NCI-H2081 (cell line): ENCODE measurements around the gene GRK3.

Experiments
- DNase-seq, 2 experiments: peaks; one replicate each; lab custom pipeline; 2025; lab: John Stamatoyannopoulos, UW

Gene GRK3

DNA sequence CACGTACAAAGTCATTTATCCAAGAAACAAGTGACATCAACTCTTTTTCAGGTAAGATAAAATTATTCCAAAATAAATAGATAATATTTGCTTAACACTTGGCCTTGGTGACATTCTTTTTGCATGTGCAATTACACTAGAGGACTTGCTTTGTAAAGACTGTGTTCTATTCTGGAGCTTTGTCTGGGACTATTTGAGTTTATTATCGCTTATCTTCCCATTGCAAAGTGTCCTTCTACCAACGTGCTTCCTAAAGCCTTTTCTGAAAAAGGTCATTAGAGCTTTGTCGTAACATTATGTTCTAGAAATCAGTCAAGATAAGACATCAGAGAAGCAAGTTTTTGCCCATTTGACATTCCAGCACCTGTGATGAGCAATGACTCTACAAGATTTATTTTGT is 99.2 kb downstream of the GRK3 start:
- no peak for DNase-seq

DNA sequence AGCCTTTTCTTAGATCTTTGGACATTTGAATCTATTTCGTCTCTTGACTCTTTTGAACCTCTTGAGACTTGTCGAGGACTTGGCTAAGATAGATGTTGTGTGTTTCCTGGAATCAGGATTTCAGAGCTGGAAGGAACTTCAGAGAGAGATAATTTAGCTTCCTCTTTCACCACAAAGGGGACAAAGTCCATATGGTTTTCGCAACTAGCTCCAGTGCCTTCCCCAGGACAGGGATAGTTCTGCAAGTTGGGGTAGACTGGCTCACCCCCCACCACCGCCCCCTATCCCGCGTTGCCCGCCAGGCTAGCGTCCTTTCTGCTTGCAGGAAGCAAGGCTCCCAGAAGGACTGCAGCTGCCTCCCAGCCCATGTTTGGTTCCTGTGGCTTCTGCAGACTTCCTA is 101.8 kb downstream of the GRK3 start:
- DNase-seq, result no peak

DNA sequence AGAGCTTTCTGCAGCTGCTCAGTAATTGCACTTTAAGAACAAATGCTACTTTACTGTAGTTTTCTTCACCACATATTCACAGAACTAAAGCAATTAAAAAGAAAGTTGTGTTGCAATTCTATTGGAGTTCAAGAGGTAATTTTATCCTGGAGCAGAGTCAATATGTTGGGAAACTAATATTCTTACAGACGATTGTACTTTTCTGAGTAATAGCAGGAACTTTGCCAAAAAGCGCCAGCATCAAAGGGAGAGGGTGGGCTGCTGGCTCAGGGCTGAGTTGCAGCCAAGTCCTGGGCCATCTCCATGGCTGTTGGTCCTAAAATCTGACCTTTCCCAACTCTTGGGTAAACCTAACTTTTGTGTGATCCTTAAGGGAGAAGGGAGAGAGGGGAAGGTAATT is 104.0 kb downstream of the GRK3 start:
- DNase-seq, result no peak

DNA sequence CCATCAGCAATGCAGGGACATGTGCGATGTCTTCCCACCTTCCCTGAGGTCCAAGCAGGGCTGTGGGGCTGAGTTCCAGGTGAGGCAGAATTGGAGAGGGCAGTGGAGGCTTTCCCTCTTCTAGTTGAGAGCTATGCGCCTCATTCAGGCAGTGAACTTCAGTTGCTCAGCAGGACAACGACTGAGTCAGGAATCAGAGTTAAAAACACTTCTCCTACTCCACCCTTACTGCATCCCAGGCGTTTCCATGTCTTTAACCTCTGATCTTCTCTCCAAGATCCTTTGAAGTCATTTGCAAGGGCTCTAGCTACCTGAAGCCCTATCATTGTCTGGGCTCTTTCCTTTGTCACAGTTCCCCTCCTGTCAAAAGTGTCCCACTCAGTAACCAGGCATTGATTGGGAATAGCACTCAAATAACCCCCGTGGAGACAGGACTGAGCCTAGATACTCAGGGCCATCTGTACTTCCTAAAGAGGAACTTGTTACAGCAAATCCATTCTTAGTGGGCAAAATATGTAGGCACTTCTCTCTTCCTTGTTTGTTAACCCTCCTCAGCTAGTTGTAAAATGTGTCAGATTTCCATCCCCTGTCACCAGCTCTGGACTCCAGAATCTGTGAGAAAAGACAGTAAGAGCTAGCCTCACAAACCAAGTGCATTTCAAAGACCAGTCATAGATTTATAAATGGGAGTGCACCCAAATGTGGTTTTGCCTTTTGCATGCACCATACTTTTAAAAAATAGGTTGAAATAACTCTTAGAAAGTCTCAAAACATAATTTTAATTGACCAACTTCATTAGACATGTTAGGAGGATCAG is 105.0 kb downstream of the GRK3 start:
- no peak for DNase-seq

DNA sequence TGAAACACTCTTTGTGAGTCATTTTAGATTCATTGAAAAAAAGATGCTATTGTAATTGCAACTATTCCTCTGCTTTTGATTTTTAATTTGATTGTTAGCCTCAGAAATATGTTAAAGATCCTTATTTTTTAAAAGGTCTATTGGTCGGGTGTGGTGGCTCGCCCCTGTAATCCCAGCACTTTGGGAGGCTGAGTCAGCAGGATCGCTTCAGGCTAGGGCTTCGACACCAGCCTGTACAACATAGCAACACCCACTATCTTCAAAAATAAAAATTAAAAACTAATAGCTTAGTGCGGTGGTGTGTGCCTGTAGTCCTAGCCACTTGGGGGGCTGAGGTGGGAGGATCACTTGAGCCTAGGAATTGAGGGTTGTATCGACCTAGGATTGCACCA is 105.6 kb downstream of the GRK3 start:
- DNase-seq, result no peak

DNA sequence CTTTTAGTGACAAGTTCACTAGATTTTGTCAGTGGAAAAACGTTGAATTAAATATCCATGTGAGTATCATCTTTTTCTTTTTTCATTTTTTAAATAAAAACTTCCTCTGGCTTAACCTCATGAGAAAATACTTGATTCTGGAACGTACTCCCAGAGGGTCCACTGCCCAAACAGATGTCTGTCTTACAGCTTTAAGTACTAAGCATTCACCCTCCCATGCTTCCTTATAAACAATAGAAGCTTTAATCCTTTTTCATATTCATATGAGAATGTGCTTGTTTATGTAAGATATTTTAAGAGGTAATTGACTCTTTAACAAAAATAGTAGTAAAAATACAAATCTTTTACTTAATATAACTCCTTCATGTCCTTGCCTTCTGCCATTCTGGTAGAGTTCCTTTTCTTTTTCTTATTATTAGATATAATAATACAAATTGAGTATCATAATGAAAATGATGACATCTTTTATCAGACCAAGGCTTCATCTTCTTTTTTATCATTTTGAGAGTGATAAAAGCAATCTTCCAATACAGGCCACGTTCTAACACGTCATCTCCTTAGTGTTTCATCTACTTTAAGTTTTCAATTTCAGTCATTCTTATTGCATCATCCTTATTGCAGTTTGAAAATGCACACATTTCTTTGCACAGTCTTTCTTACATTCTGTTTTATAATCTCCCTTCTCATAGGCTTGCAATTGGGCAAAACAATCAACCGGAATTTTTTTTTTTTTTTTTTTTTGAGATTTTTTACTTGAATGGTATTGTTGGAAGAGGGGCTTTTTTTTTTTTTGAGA is 108.0 kb downstream of the GRK3 start:
- DNase-seq, result no peak

DNA sequence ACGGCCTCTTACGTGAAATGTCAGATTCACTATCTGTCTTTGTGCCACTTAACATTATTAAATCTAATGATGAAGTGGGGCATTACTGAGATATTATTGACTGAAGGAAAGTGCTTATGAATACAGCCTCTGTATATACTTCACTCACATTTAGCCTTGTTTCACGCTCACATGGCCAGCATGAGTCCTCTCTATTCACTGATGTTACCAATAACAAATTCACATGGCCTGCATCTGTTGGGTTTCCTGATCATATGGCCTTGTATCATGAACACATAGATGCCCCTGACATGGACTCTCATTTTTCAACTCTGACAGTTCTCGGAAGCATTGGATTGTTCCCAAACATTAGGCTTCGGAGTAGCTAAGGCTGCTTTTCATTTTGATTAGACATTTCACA is 109.2 kb downstream of the GRK3 start:
- DNase-seq, result no peak

DNA sequence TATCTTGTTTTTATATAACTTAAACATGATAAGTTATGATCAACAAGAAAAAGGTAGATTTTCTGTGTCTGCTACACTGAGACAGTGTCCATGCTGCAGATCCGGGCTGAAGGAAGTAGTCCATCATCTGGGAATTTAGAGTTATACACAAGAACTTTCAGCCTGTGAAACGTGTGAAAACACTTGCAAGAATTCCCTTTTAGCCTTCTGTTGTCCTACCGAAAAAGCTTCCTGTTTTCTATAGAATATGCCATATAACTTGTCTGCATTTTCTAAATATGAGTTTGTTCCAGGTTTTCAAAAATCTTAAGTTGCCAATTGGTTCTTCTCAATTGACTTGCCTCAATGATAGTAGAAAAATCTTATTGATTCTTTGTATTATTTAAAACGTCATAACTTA is 113.2 kb downstream of the GRK3 start:
- no peak for DNase-seq

DNA sequence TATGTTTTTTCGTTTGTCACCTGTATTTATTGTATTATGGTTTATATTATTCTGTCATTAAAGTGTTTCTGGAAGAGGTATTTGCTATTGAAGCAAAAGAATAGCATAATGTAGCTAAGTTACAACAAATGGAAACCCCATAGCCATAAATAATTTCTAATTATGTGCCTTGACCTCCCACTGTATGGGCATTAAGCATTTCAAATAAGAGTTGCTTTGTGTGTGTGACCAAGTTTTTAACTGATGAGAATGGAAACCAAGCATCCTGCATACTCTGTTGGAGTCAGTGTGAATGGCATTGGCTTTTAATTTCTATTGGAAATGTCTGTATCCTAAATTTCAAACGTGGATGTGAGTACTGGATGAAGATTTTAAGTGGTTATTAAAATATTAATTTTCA is 115.6 kb downstream of the GRK3 start:
- DNase-seq, result no peak

DNA sequence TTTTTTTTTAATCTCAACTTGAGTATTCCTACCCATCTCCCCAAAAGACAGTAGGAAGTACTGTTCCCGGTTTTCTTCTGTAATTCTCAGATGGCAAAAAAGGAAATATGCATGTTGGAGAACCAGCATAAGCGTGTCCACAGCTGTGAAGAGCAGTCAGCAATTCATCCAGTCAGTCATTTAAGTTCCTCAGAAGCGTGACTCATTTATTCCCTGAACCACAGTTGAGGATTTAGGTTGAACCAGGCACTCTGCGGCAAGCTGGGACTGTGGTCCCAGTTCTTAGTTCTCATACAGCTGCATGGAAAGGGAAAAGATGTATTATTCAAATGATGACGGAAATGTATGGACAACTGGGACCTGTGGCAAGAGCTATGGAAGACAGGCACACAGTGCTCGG is 116.5 kb downstream of the GRK3 start:
- DNase-seq, result no peak

DNA sequence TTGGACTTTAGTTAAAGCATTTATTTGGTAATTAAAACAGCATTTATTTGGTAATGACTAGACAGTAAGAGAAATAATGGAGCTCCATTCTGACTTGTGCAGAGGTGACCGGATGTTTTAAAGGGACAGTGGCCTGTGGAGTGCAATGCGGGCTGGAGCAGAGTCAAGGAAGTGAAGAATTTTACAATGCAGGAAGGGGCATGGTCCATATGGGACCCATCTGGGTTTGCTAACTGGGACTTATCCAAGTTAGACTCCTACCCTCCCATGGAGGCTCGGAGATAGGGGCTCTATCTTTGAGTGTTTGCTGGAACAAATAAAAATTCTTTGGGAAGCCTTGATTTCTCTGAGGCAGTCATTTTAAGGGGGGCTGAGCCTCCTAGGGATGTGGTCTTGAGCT is 117.6 kb downstream of the GRK3 start:
- no peak for DNase-seq

DNA sequence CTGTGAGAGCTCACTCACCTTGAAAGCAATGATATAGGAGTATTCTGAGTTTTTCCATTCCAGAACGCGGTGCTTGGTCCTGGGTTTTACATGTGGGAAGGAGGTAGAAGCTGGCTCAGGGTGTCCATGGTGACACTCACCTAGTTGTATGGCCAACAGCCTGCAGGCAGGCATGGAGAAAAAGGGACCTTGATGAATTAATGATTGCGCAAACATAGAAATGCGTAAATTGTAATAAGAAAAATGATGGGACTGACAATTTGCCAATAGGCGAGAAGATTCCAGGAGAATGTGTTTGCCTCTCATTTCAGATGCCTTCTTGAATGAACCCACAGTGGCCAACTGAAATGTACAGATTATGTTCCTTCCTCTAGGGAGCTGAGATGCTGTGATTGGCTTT is 124.2 kb downstream of the GRK3 start:
- no peak for DNase-seq

DNA sequence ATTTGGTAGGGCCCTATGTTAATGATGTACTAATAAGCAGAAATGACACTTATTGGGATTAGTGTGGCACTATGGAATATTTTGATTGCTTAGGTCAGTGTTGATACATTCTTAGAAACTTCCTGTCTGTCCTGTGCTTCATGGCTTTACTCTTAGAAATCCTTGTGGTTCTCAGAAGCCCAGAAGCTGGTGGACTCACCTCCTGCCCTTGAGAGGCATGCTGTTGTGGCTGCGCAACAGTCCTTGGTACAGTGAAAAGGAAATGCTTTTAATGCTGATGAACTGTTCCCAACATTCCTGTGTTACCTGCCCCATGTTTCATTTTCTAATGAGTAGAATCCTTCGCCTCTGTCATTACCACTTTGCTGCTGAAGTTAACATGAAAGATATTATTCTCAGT is 125.2 kb downstream of the GRK3 start:
- no peak for DNase-seq

DNA sequence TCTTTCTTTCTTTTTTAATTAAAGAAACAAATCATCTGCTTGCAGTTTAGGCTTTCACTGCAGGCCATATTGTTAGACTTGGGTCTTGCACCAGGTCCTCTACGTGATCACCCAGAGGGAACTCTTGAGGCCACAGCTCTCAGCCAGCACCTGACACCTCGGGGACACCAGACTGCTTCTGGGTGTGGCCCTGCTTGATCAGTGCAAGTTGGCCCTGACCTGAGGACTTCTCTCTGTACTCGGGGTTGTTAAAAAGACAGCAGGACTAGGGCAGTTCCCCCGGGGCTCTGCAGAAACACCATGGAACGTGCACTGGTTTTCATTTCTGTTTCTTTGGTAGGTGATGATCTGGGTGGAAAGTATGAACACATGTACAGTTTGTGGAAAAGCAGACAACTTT is 126.3 kb downstream of the GRK3 start:
- no peak for DNase-seq

DNA sequence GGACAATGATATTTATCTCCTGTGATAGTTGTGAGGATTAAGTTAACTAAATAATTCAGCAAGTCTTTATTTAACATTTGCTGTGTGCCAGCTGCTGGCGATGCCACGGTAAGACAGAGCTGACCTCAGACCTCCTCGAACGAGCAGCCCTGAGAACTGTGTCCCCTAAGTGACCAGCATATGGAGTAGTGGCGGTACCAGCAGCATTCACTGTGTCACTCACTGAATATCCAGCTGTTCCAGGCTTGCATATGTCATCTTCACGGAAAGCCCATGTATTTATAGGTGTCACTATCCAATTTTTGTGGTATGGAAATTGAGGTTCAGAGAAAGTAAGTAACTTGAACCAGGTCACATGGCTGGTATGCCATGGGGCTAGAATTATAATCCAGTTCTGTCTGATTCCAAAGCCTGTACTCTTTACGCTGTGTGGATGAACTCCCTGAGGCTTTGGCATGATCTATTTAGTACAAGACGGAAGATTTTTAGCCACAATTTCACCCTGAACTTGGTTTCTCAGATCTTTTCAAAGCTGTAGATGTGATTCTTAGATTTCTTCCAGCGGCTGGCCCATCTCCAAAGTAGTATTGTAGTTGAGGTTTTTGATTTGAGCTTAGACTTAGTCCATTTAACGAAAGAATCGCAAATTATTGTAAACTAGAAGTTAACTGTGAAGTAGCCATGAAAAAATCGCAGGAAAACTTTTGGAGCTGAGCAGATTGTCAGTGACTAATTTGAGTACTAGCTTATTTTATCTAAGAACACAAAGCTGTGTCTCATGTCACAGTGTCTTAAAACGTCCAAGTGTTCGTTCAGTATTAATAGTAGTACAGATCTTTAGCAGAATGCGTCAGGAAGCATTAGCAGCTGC is 128.2 kb downstream of the GRK3 start:
- no peak for DNase-seq

DNA sequence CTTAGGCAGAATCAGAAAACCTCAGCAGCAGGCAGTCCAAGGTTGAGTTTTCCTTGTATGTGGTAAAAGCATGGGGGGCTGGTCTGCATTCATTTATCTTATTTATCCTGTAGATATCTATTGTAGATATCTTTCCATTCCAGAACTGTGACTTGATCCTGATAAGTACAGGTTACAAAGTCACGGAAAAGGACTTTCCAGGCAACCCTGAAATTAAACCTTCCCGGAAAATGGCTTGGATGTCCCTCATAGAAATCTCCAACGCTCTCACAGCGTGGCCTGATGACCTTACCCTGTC is 128.7 kb downstream of the GRK3 start:
- DNase-seq, result no peak

DNA sequence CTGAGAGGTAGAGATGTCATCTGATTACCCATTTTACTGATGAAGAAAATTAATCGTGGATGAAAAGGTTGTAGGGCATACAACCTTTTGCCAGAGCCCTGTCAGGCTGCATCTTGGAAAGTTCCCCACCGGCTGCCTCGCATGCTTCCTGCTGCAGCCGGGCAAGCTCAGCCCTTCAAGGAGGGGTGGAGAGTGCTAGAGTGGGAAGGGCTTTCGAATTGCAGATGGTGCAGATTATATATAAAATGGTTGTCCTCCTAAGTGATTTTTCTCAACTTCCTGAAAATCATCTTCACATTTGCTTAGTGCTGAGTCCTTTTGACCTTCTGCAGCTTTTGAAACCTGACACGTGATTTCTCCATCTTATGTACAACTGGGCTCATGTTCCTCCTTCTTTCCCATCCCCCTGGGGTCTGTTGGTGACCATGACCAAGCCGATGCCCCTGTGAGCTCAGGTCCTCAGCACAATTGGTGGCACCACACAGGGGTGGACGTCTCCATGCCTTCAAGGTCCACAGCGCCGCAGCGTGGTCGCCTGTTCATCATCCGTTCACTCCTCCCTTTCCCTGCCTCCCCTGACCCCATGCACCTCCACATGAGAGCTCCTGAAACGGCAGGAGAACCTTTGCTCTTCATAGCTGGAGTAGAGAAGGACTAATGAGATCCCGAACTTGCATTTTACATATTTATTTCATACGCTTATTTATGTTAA is 129.9 kb downstream of the GRK3 start:
- no peak for DNase-seq

DNA sequence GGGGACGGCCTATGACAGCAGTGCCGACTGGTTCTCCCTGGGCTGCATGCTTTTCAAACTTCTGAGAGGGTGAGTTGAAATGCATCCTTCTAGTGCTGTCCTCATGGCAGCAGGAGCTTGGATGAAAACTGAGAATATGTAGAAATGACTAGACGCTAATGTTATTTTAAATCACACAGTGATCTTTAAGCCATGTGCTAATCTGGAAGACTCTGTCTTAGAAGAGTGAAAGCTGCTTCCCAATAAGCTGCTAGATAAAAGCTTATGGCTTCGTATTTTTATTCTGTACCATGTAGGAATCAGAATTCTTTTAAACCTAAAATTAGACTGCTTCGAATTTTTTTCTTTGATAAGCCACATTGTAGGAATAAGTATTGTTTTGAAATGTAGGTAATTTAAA is 130.7 kb downstream of the GRK3 start:
- no peak for DNase-seq

DNA sequence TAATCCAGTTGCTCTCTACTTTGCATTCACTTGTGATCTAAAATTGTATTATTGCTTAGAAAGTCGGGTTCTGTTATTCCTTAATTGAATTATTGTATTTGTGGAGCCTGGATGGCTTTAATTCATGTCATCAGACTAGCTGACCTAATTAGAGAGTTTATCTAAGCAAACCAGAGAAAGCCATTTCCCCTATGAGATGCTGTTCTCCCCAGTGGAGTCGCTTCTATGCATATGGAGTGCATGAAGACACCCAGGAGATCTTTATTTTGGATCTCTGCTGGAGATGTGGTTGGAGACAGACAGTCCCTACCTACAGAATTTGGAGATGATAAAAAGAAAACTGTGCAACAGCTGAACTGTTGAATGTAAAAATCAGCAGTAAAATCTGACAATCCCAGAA is 132.3 kb downstream of the GRK3 start:
- DNase-seq, result no peak

DNA sequence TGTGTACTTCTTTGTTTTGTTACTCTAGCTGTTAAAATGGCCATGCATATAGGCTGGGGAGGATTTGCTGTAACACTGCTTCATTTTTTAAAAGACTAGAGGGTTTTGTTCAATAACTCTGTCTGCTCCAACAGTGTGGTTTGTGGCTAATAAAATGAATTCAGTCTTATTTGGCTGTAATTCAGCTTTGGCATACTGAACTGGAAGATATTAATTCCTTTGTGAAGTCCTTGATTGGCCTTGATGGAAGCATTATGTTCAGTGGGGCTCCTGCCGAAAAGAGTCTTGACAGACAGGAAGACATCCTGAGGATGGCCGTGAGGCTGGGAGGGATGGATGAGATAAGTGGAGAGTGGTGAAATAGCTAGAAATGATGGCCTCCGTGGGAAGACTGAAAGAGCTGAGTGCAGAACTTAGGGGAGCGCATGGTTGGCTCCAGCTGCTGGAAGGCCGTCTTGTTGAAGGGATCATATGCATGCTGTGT is 132.7 kb downstream of the GRK3 start:
- no peak for DNase-seq

DNA sequence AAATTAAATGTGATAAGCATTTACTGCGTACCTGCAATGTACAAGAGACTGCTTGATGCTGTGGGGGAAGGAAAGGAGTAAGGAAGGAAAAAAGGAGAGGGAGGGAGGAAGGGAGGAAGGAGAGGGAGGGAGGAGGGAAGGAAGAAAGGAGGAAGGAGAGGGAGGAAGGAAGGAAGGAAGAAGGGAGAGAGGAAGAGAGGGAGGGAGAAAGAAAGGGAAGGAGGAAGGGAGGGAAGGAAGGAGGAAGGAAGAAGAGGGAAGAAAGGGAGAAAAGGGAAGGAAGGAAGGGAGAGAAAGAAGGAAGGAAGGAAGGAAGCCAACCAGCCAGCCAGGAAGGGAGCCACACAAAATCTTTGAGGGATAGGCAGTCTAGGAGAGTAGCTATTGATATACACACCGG is 133.5 kb downstream of the GRK3 start:
- no peak for DNase-seq

DNA sequence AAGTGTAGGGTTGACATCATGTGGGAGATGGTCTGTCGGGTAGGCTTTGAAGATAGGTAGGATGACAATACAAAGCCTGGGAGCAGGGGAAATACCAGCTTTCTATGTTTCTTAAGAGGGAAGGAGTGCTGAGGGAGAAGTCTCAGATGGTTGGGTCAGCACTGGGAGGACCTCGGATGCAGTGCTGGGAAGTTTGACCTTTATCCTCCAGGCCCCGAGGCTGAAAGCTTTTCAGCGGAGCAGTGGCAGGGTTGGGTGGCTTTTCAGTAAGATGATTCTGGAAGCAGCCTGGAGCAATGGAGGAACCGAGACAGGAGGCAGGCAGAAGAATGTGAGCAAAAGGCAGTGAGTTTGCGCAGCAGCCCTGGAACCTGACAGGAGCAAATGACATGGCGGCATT is 134.0 kb downstream of the GRK3 start:
- DNase-seq, result no peak
